ENCODE measurements around the gene RTP4.

RTP4 gene

GRCh38 chr3:187367561-187368103 lies 553 bp upstream of the RTP4 start:
- DNase-seq (ENCODE audit: low read depth), result no peak
- TF ChIP-seq CTCF (IDR thresholded peaks at IDR 0.05; ENCODE audit: control insufficient read depth, insufficient read depth, low read depth, low read length, missing control alignments), result no peak
- H3K4me3 ChIP-seq (ENCODE audit: control insufficient read depth, low read depth, low read length), result no peak overlapping the region

- no peak for DNase-seq (ENCODE audit: low read depth)
- no peak overlapping the region for H3K4me3 ChIP-seq (ENCODE audit: control insufficient read depth, low read depth, low read length)
- no peak for TF ChIP-seq CTCF (IDR thresholded peaks at IDR 0.05; ENCODE audit: control insufficient read depth, insufficient read depth, low read depth, low read length, missing control alignments)
These were observed 883 bp downstream of the RTP4 start for GRCh38 chr3:187369089-187369447.

GRCh38 chr3:187370051-187370450 lies 1.9 kb downstream of the RTP4 start:
- no peak for TF ChIP-seq CTCF (IDR thresholded peaks at IDR 0.05; ENCODE audit: control insufficient read depth, insufficient read depth, low read depth, low read length, missing control alignments)
- no peak overlapping the region for H3K4me3 ChIP-seq (ENCODE audit: control insufficient read depth, low read depth, low read length)
- no peak for DNase-seq (ENCODE audit: low read depth)

GRCh38 chr3:187375581-187375980 lies 7.4 kb downstream of the RTP4 start:
- no peak for TF ChIP-seq CTCF (IDR thresholded peaks at IDR 0.05; ENCODE audit: control insufficient read depth, insufficient read depth, low read depth, low read length, missing control alignments)
- H3K4me3 ChIP-seq (ENCODE audit: control insufficient read depth, low read depth, low read length), result no peak overlapping the region
- no peak for DNase-seq (ENCODE audit: low read depth)

GRCh38 chr3:187377842-187378241 lies 9.7 kb downstream of the RTP4 start:
- TF ChIP-seq CTCF (IDR thresholded peaks at IDR 0.05; ENCODE audit: control insufficient read depth, insufficient read depth, low read depth, low read length, missing control alignments), result no peak
- no peak overlapping the region for H3K4me3 ChIP-seq (ENCODE audit: control insufficient read depth, low read depth, low read length)
- no peak for DNase-seq (ENCODE audit: low read depth)

GRCh38 chr3:187382609-187383151 lies 14.5 kb downstream of the RTP4 start:
- H3K4me3 ChIP-seq (ENCODE audit: control insufficient read depth, low read depth, low read length), result no peak overlapping the region
- no peak for DNase-seq (ENCODE audit: low read depth)
- TF ChIP-seq CTCF (IDR thresholded peaks at IDR 0.05; ENCODE audit: control insufficient read depth, insufficient read depth, low read depth, low read length, missing control alignments), result no peak

- no peak for TF ChIP-seq CTCF (IDR thresholded peaks at IDR 0.05; ENCODE audit: control insufficient read depth, insufficient read depth, low read depth, low read length, missing control alignments)
- no peak for DNase-seq (ENCODE audit: low read depth)
- H3K4me3 ChIP-seq (ENCODE audit: control insufficient read depth, low read depth, low read length), result no peak overlapping the region
These were observed 15.1 kb downstream of the RTP4 start for GRCh38 chr3:187383246-187383645.

Data from AG09309 (cell line).